H9 (cell line): ENCODE results near the gene FGF12. TPM values are rescaled to one million over a fixed set of nuclear protein-coding genes. Genes with fewer than 3 reads are reported as not detected.

Experiments
- DNase-seq: peaks from one replicate; pipeline ENCODE4 v3.0.0-alpha.2; 2017
- H2AFZ ChIP-seq: one replicate; pipeline ENCODE4 v1.6.1; 2013; ENCODE audit warnings: mild to moderate bottlenecking, low read length, control low read depth, moderate library complexity
- H2AK5ac ChIP-seq: 2 replicates; pipeline ENCODE4 v1.6.1; 2013; ENCODE audit warnings: low read length, control low read depth, mixed read lengths; ENCODE audit not compliant: insufficient read length
- H2BK120ac ChIP-seq: one replicate; pipeline ENCODE4 v1.6.1; 2013; ENCODE audit warnings: low read depth, mild to moderate bottlenecking, low read length, control low read depth, inconsistent platforms; ENCODE audit not compliant: poor library complexity, severe bottlenecking
- H2BK12ac ChIP-seq: 2 replicates; pipeline ENCODE4 v1.6.1; 2013; ENCODE audit warnings: low read length, control low read depth, mixed read lengths, low read depth; ENCODE audit not compliant: insufficient read length
- H2BK15ac ChIP-seq: 2 replicates; pipeline ENCODE4 v1.6.1; 2013; ENCODE audit warnings: low read depth, low read length, control low read depth
- H2BK20ac ChIP-seq: one replicate; pipeline ENCODE4 v1.6.1; 2013; ENCODE audit warnings: low read depth, mild to moderate bottlenecking, low read length, control low read depth, inconsistent platforms; ENCODE audit not compliant: poor library complexity, severe bottlenecking
- H2BK5ac ChIP-seq: 2 replicates; pipeline ENCODE4 v1.6.1; 2013; ENCODE audit warnings: low read length, control low read depth, mixed read lengths; ENCODE audit not compliant: insufficient read length
- H3K14ac ChIP-seq: 2 replicates; pipeline ENCODE4 v1.6.1; 2013; ENCODE audit warnings: low read length, control low read depth; ENCODE audit not compliant: insufficient read depth
- H3K18ac ChIP-seq: 2 replicates; pipeline ENCODE4 v1.6.1; 2013; ENCODE audit warnings: low read depth, mild to moderate bottlenecking, mixed read lengths, low read length, control low read depth; ENCODE audit not compliant: insufficient read length
- H3K23ac ChIP-seq: 2 replicates; pipeline ENCODE4 v1.6.1; 2013; ENCODE audit warnings: low read length, control low read depth, mixed read lengths, low read depth; ENCODE audit not compliant: insufficient read length
- H3K23me2 ChIP-seq: 2 replicates; pipeline ENCODE4 v1.6.1; 2013; ENCODE audit warnings: low read depth, mild to moderate bottlenecking, mixed read lengths, low read length, control low read depth; ENCODE audit not compliant: insufficient read length, poor library complexity, severe bottlenecking
- H3K27ac ChIP-seq: 2 replicates; pipeline ENCODE4 v1.5.1; 2013; ENCODE audit warnings: low read length, control low read depth, mixed read lengths, low read depth; ENCODE audit not compliant: insufficient read length
- H3K27me3 ChIP-seq: 2 replicates; pipeline ENCODE4 v1.6.1; 2013; ENCODE audit warnings: low read length, control low read depth, inconsistent platforms; ENCODE audit not compliant: insufficient read depth
- H3K4ac ChIP-seq: 2 replicates; pipeline ENCODE4 v1.6.1; 2013; ENCODE audit warnings: low read depth, mild to moderate bottlenecking, control low read depth, inconsistent platforms, low read length, moderate library complexity
- H3K4me1 ChIP-seq: 2 replicates; pipeline ENCODE4 v1.6.1; 2013; ENCODE audit warnings: low read length, control low read depth, inconsistent platforms; ENCODE audit not compliant: insufficient read depth
- H3K4me2 ChIP-seq: 2 replicates; pipeline ENCODE4 v1.6.1; 2013; ENCODE audit warnings: low read length, control low read depth, mixed read lengths; ENCODE audit not compliant: insufficient read length, insufficient read depth
- H3K56ac ChIP-seq: 2 replicates; pipeline ENCODE4 v1.6.1; 2013; ENCODE audit warnings: low read depth, mild to moderate bottlenecking, mixed read lengths, low read length, control low read depth; ENCODE audit not compliant: insufficient read length
- H3K79me1 ChIP-seq: 2 replicates; pipeline ENCODE4 v1.6.1; 2013; ENCODE audit warnings: low read depth, mild to moderate bottlenecking, moderate library complexity, low read length, control low read depth, inconsistent platforms; ENCODE audit not compliant: insufficient read depth, poor library complexity, severe bottlenecking
- H3K79me2 ChIP-seq: 2 replicates; pipeline ENCODE4 v1.6.1; 2013; ENCODE audit warnings: low read length, control low read depth, inconsistent platforms; ENCODE audit not compliant: insufficient read depth
- H3K9ac ChIP-seq: 2 replicates; pipeline ENCODE4 v1.6.1; 2013; ENCODE audit warnings: low read length, control low read depth, mixed read lengths; ENCODE audit not compliant: insufficient read length; ENCODE audit errors: extremely low read depth
- H3K9me3 ChIP-seq: one replicate; pipeline ENCODE4 v1.6.1; 2013; ENCODE audit warnings: low read depth, low read length, inconsistent platforms; ENCODE audit not compliant: control insufficient read depth
- H3T11ph ChIP-seq: one replicate; pipeline ENCODE4 v1.6.1; 2013; ENCODE audit warnings: mild to moderate bottlenecking, low read length, control low read depth, inconsistent platforms
- H4K20me1 ChIP-seq: one replicate; pipeline ENCODE4 v1.6.1; 2013; ENCODE audit not compliant: control insufficient read depth, insufficient read length, insufficient read depth
- H4K5ac ChIP-seq: 2 replicates; pipeline ENCODE4 v1.6.1; 2013; ENCODE audit warnings: low read depth, mild to moderate bottlenecking, mixed read lengths, low read length, control low read depth; ENCODE audit not compliant: insufficient read length
- H4K8ac ChIP-seq: replicated peaks from 2 replicates; pipeline ENCODE4 v1.6.1; 2013; ENCODE audit warnings: low read length, control low read depth, mixed read lengths, low read depth; ENCODE audit not compliant: insufficient read length
- H4K91ac ChIP-seq: 2 replicates; pipeline ENCODE4 v1.6.1; 2013; ENCODE audit warnings: low read depth, mild to moderate bottlenecking, moderate library complexity, mixed read lengths, low read length, control low read depth; ENCODE audit not compliant: insufficient read length
- H3K27ac Mint-ChIP-seq, 3 experiments: 2 replicates in 2 of 3; 3 replicates in 1 of 3; pipeline ENCODE4 v1.8.0; 2020 to 2021; ENCODE audit warnings: mixed read lengths in 3 of 3, mild to moderate bottlenecking in 1 of 3, moderate library complexity in 1 of 3
- H3K27me3 Mint-ChIP-seq: 2 replicates; pipeline ENCODE4 v1.8.0; 2021; ENCODE audit warnings: low read depth, mild to moderate bottlenecking, moderate library complexity, mixed read lengths
- H3K36me3 Mint-ChIP-seq, 3 experiments: 2 replicates in 2 of 3; 3 replicates in 1 of 3; pipeline ENCODE4 v1.8.0; 2020 to 2021; ENCODE audit warnings: low read depth in 3 of 3, mixed read lengths in 3 of 3; ENCODE audit not compliant: insufficient read depth in 1 of 3
- H3K4me1 Mint-ChIP-seq, 2 experiments: 2 replicates each; pipeline ENCODE4 v1.8.0; 2020; ENCODE audit warnings: mixed read lengths in 2 of 2
- H3K4me3 Mint-ChIP-seq, 2 experiments: 2 replicates in 1 of 2; 3 replicates in 1 of 2; pipeline ENCODE4 v1.8.0; 2020 to 2021; ENCODE audit warnings: mild to moderate bottlenecking in 2 of 2, mixed read lengths in 2 of 2, moderate library complexity in 1 of 2
- H3K9me3 Mint-ChIP-seq, 2 experiments: 2 replicates in 1 of 2; 3 replicates in 1 of 2; pipeline ENCODE4 v1.8.0; 2020; ENCODE audit warnings: mild to moderate bottlenecking in 2 of 2, mixed read lengths in 2 of 2, moderate library complexity in 1 of 2
- CTCF ChIP-seq: fragments of 200-600 bp; sonication (generic); conservative IDR thresholded peaks from 3 replicates; pipeline ENCODE4 v1.8.0; 2021; ENCODE audit warnings: antibody characterized with exemption, mild to moderate bottlenecking
- WGBS: extraction: QIAGEN DNeasy Blood & Tissue Kit; methylation state at CpG from one replicate; pipeline ENCODE4 v1.1.7; 2013; ENCODE audit warnings: missing lambda C conversion rate, low lambda C conversion rate, mixed read lengths; ENCODE audit not compliant: insufficient read length; ENCODE audit errors: extremely low coverage; 5-methylcytosine and 5-hydroxymethylcytosine counted together
- total RNA-seq: library from RNA; stranded (reverse); gene quantifications from 2 replicates; pipeline ENCODE4 v1.2.1, GENCODE V29; 2021

FGF12 gene
- total RNA-seq, 1 experiment from 2014 or later: 5.6 TPM

- Histone ChIP-seq H3K27me3 (no peaks in the 10 kb centered on the region), H2BK12ac (no peak overlapping the region), H3K56ac (no peak overlapping the region), H4K91ac (no peak overlapping the region), H3K4me2 (no peak overlapping the region), H2BK15ac (no peak overlapping the region), H3K23me2 (no peaks in the 10 kb centered on the region), H4K8ac (no peak overlapping the region), H3K9ac (no peak overlapping the region), H4K5ac (no peak overlapping the region), H3K79me2 (no peaks in the 10 kb centered on the region), H3K9me3 (no peaks in the 10 kb centered on the region), H2BK5ac (no peak overlapping the region), H2AFZ (no peak overlapping the region), H4K20me1 (no peaks in the 10 kb centered on the region), H3T11ph (no peak overlapping the region), H2BK120ac (no peak overlapping the region), H3K4me1 (no peaks in the 10 kb centered on the region), H3K79me1 (no peaks in the 10 kb centered on the region), H3K27ac (no peak overlapping the region), H3K18ac (no peak overlapping the region), H3K23ac (no peak overlapping the region), H3K14ac (no peak overlapping the region), H2BK20ac (no peak overlapping the region), H3K4ac (no peak overlapping the region), H2AK5ac (no peak overlapping the region)
- H3K9me3 Mint-ChIP-seq: peaks cover 2 to 6% of the 10 kb centered on the region in 2 experiments; a peak in 2 of 5 replicates
- no peak overlapping the region for H3K27ac Mint-ChIP-seq
- H3K4me1 Mint-ChIP-seq: peaks cover 9 to 10% of the 10 kb centered on the region in 2 experiments
- no peak for DNase-seq
- H3K36me3 Mint-ChIP-seq: no peaks in the 10 kb centered on the region; a peak in 2 of 7 replicates
- no CpG with 5 or more reads among the region's 1 CpG for WGBS
- H3K27me3 Mint-ChIP-seq: 0 out of 2 replicates have a peak, but pooled peaks cover 1% of the 10 kb centered on the region
- H3K4me3 Mint-ChIP-seq: no peak overlapping the region
- TF ChIP-seq CTCF: no peak
Observed at GRCh38 chr3:192550356-192550755, 177.0 kb downstream of the FGF12 start.
